ENCODE measurements around the gene THAP10.

DNA sequence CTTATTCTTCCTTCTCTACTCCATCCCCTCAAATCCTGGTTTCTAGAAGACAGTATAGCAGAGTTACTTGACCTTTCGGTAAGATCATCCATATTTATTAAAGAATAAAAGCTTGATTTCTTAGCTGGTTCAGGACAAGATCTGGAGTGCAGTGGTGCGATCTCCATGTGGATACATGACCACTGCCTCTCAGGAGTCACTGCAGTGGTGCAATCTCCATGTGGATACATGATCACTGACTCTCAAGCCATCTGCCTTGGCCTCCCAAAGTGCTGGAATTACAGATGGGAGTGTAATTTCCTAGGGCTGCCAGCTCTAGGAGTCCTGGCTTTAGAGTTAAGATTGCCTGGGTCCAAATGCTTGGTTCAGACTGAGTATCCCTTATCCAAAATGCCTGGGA, 54.8 kb downstream of the THAP10 start:
- no peak for TF ChIP-seq FOSL2 (IDR thresholded peaks at IDR 0.05; ENCODE audit: borderline replicate concordance, low read depth)
- TF ChIP-seq, protein P1, sequence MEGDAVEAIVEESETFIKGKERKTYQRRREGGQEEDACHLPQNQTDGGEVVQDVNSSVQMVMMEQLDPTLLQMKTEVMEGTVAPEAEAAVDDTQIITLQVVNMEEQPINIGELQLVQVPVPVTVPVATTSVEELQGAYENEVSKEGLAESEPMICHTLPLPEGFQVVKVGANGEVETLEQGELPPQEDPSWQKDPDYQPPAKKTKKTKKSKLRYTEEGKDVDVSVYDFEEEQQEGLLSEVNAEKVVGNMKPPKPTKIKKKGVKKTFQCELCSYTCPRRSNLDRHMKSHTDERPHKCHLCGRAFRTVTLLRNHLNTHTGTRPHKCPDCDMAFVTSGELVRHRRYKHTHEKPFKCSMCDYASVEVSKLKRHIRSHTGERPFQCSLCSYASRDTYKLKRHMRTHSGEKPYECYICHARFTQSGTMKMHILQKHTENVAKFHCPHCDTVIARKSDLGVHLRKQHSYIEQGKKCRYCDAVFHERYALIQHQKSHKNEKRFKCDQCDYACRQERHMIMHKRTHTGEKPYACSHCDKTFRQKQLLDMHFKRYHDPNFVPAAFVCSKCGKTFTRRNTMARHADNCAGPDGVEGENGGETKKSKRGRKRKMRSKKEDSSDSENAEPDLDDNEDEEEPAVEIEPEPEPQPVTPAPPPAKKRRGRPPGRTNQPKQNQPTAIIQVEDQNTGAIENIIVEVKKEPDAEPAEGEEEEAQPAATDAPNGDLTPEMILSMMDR (IDR thresholded peaks at IDR 0.05) = no peak
- TF ChIP-seq MEF2A (IDR thresholded peaks at IDR 0.05; ENCODE audit: borderline replicate concordance, low read depth) = no peak
- no peak for TF ChIP-seq RAD21 (IDR thresholded peaks at IDR 0.05; ENCODE audit: low read length)
- TF ChIP-seq, protein P2, sequence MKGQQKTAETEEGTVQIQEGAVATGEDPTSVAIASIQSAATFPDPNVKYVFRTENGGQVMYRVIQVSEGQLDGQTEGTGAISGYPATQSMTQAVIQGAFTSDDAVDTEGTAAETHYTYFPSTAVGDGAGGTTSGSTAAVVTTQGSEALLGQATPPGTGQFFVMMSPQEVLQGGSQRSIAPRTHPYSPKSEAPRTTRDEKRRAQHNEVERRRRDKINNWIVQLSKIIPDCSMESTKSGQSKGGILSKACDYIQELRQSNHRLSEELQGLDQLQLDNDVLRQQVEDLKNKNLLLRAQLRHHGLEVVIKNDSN (IDR thresholded peaks at IDR 0.05; ENCODE audit: borderline replicate concordance, low read depth) = no peak
- no peak for TF ChIP-seq TAF1 (IDR thresholded peaks at IDR 0.05; ENCODE audit: borderline replicate concordance, low read depth, low read length)
- TF ChIP-seq, protein P3, sequence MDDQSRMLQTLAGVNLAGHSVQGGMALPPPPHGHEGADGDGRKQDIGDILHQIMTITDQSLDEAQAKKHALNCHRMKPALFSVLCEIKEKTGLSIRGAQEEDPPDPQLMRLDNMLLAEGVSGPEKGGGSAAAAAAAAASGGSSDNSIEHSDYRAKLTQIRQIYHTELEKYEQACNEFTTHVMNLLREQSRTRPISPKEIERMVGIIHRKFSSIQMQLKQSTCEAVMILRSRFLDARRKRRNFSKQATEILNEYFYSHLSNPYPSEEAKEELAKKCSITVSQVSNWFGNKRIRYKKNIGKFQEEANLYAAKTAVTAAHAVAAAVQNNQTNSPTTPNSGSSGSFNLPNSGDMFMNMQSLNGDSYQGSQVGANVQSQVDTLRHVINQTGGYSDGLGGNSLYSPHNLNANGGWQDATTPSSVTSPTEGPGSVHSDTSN (IDR thresholded peaks at IDR 0.05) = no peak
- no peak for TF ChIP-seq EP300 (IDR thresholded peaks at IDR 0.05; ENCODE audit: borderline replicate concordance in 1 of 2, low read depth in 1 of 2, low read length in 1 of 2)
- TF ChIP-seq SMC3 (IDR thresholded peaks at IDR 0.05; ENCODE audit: low read depth, low read length) = no peak
- TF ChIP-seq, protein P4, sequence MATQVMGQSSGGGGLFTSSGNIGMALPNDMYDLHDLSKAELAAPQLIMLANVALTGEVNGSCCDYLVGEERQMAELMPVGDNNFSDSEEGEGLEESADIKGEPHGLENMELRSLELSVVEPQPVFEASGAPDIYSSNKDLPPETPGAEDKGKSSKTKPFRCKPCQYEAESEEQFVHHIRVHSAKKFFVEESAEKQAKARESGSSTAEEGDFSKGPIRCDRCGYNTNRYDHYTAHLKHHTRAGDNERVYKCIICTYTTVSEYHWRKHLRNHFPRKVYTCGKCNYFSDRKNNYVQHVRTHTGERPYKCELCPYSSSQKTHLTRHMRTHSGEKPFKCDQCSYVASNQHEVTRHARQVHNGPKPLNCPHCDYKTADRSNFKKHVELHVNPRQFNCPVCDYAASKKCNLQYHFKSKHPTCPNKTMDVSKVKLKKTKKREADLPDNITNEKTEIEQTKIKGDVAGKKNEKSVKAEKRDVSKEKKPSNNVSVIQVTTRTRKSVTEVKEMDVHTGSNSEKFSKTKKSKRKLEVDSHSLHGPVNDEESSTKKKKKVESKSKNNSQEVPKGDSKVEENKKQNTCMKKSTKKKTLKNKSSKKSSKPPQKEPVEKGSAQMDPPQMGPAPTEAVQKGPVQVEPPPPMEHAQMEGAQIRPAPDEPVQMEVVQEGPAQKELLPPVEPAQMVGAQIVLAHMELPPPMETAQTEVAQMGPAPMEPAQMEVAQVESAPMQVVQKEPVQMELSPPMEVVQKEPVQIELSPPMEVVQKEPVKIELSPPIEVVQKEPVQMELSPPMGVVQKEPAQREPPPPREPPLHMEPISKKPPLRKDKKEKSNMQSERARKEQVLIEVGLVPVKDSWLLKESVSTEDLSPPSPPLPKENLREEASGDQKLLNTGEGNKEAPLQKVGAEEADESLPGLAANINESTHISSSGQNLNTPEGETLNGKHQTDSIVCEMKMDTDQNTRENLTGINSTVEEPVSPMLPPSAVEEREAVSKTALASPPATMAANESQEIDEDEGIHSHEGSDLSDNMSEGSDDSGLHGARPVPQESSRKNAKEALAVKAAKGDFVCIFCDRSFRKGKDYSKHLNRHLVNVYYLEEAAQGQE (IDR thresholded peaks at IDR 0.05; ENCODE audit: low read depth, low read length) = no peak
- no peak for TF ChIP-seq RCOR1 (IDR thresholded peaks at IDR 0.05; ENCODE audit: low read length)
